ENCODE results near the gene RHBDD2.

DNA sequence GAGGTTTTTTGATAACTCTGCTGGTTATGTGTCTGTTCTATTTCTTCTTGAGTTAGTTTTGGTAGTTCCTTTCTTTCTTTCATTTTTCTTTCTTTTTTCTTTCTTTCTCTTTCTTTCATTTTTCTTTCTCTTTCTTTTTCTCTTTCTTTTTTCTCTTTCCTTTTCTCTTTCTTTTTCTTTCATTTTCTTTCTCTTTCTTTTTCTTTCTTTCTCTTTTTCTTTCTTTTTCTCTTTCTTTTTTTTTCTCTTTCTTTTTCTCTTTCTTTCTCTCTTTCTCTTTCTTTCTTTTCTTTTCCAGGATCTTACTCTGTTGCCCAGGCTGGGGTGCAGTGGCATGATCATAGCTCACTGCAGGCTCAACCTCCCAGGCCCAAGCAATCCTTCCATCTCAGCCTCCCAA lies 20.4 kb upstream of the RHBDD2 start:
- no peak for TF ChIP-seq FOXK2 (IDR thresholded peaks at IDR 0.05)
- TF ChIP-seq NFRKB (IDR thresholded peaks at IDR 0.05) = no peak
- TF ChIP-seq L3MBTL2 (conservative IDR thresholded peaks at IDR 0.05) = no peak
- no peak for TF ChIP-seq SP1 (IDR thresholded peaks at IDR 0.05)
- no peak for TF ChIP-seq FOXM1 (IDR thresholded peaks at IDR 0.05; ENCODE audit: borderline replicate concordance)
- no peak for TF ChIP-seq SUZ12 (IDR thresholded peaks at IDR 0.05)
- TF ChIP-seq BHLHE40 (IDR thresholded peaks at IDR 0.05; ENCODE audit: borderline replicate concordance) = no peak
- no peak for TF ChIP-seq HDGF (IDR thresholded peaks at IDR 0.05; ENCODE audit: borderline replicate concordance)
- no peak for TF ChIP-seq TARDBP (IDR thresholded peaks at IDR 0.05)
- TF ChIP-seq ELF4 (IDR thresholded peaks at IDR 0.05) = no peak
- no peak for TF ChIP-seq ZNF384 (IDR thresholded peaks at IDR 0.05)
- no peak for TF ChIP-seq LEF1 (IDR thresholded peaks at IDR 0.05; ENCODE audit: borderline replicate concordance)
